IMR-90 (cell line): ENCODE data around the gene SDHA. TPM values are rescaled to one million over a fixed set of nuclear protein-coding genes. Genes with fewer than 3 reads are reported as not detected.
A peak's percentile ranks its signal among the peaks of the same experiment; 100 is the strongest.

Source experiments
- ATAC-seq: fragments of 200-7000 bp; cut with Tn5 transposase; 2 replicates; pipeline ENCODE4 v1.9.1; 2020; ENCODE audit warnings: low read depth, mild to moderate bottlenecking, moderate library complexity
- BruUV-seq: library from RNA; stranded (reverse); fragments of 400-500 nt; replicated peaks from 2 replicates; lab custom pipeline; 2021; lab: Mats Ljungman, UMichigan
- CTCF ChIA-PET: fragments of 300-600 bp; formaldehyde crosslinking; extraction: SDS; loops from one replicate; lab custom pipeline; 2021; ENCODE audit warnings: antibody characterized with exemption; lab: Yijun Ruan, JAX
- POLR2A ChIA-PET: fragments of 300-600 bp; sonication (Branson Sonifier 250); formaldehyde crosslinking; loops from one replicate; lab custom pipeline; 2022; ENCODE audit warnings: antibody characterized with exemption; ENCODE audit not compliant: unreplicated experiment; lab: Charles Lee
- DNase-seq: peaks from one replicate; pipeline ENCODE4 v3.0.0; 2013
- H2AFZ ChIP-seq: replicated peaks from 2 replicates; pipeline ENCODE3; 2013; ENCODE audit warnings: low read length, mild to moderate bottlenecking; ENCODE audit not compliant: poor library complexity
- H2AK5ac ChIP-seq: 2 replicates; pipeline ENCODE4 v1.6.1; 2013; ENCODE audit warnings: low read depth, low read length, inconsistent platforms
- H2AK9ac ChIP-seq: replicated peaks from 2 replicates; pipeline ENCODE3; 2013; ENCODE audit warnings: mild to moderate bottlenecking, low read depth, low read length, moderate library complexity; ENCODE audit not compliant: poor library complexity
- H2BK120ac ChIP-seq: 2 replicates; pipeline ENCODE4 v1.6.1; 2013; ENCODE audit warnings: low read depth, low read length, inconsistent platforms
- H2BK15ac ChIP-seq: 3 replicates; pipeline ENCODE4 v1.6.1; 2013; ENCODE audit warnings: low read depth, low read length, inconsistent platforms
- H2BK20ac ChIP-seq: 2 replicates; pipeline ENCODE4 v1.6.1; 2013; ENCODE audit warnings: low read depth, mild to moderate bottlenecking, inconsistent platforms, low read length, moderate library complexity
- H2BK5ac ChIP-seq: 2 replicates; pipeline ENCODE4 v1.6.1; 2013; ENCODE audit warnings: mild to moderate bottlenecking, low read depth, low read length, inconsistent platforms; ENCODE audit not compliant: poor library complexity, severe bottlenecking
- H3K14ac ChIP-seq: replicated peaks from 2 replicates; pipeline ENCODE4 v1.6.1; 2013; ENCODE audit warnings: low read depth, low read length, inconsistent platforms
- H3K18ac ChIP-seq: 2 replicates; pipeline ENCODE4 v1.6.1; 2013; ENCODE audit warnings: low read depth, low read length, control low read depth
- H3K23ac ChIP-seq: 2 replicates; pipeline ENCODE4 v1.6.1; 2013; ENCODE audit warnings: low read depth, low read length, inconsistent platforms
- H3K27ac ChIP-seq: 2 replicates; pipeline ENCODE4 v1.5.1; 2013; ENCODE audit warnings: mild to moderate bottlenecking, control low read depth, low read length; ENCODE audit not compliant: insufficient read depth
- H3K27me3 ChIP-seq: 2 replicates; pipeline ENCODE4 v1.6.1; 2013; ENCODE audit warnings: low read length; ENCODE audit not compliant: control insufficient read depth, insufficient read depth
- H3K36me3 ChIP-seq: 2 replicates; pipeline ENCODE4 v1.6.1; 2013; ENCODE audit warnings: low read length, mixed read lengths; ENCODE audit not compliant: control insufficient read depth, insufficient read depth
- H3K4ac ChIP-seq: 2 replicates; pipeline ENCODE4 v1.6.1; 2013; ENCODE audit warnings: low read depth, low read length, inconsistent platforms
- H3K4me1 ChIP-seq: 2 replicates; pipeline ENCODE4 v1.6.1; 2013; ENCODE audit warnings: low read length, mixed read lengths; ENCODE audit not compliant: control insufficient read depth, insufficient read depth
- H3K4me2 ChIP-seq: 2 replicates; pipeline ENCODE4 v1.6.1; 2013; ENCODE audit warnings: low read depth, mild to moderate bottlenecking, control low read depth, low read length, moderate library complexity
- H3K4me3 ChIP-seq: 2 replicates; pipeline ENCODE4 v1.5.1; 2013; ENCODE audit warnings: low read depth, mild to moderate bottlenecking, control low read depth, low read length, moderate library complexity; ENCODE audit not compliant: insufficient read depth
- H3K56ac ChIP-seq: 2 replicates; pipeline ENCODE4 v1.6.1; 2013; ENCODE audit warnings: low read length, inconsistent platforms; ENCODE audit not compliant: insufficient read depth; ENCODE audit errors: extremely low read depth
- H3K79me1 ChIP-seq, 2 experiments: 2 replicates each; pipeline ENCODE4 v1.6.1; 2013; ENCODE audit warnings: low read length in 2 of 2, inconsistent platforms in 1 of 2, low read depth in 1 of 2
- H3K9ac ChIP-seq: 2 replicates; pipeline ENCODE4 v1.6.1; 2013; ENCODE audit warnings: low read depth, low read length, control low read depth
- H3K9me1 ChIP-seq: 2 replicates; pipeline ENCODE4 v1.6.1; 2013; ENCODE audit warnings: low read length, inconsistent platforms; ENCODE audit not compliant: insufficient read depth
- H3K9me3 ChIP-seq: 2 replicates; pipeline ENCODE4 v1.6.1; 2013; ENCODE audit warnings: low read length; ENCODE audit not compliant: control insufficient read depth, insufficient read depth
- H4K20me1 ChIP-seq: 2 replicates; pipeline ENCODE4 v1.6.1; 2013; ENCODE audit warnings: low read length, inconsistent platforms; ENCODE audit not compliant: insufficient read depth
- H4K5ac ChIP-seq: 2 replicates; pipeline ENCODE4 v1.6.1; 2013; ENCODE audit warnings: mild to moderate bottlenecking, low read depth, low read length, control low read depth
- H4K8ac ChIP-seq, 2 experiments: 2 replicates each; pipeline ENCODE4 v1.6.1; 2013; ENCODE audit warnings: low read depth in 2 of 2, low read length in 2 of 2, control low read depth in 1 of 2, inconsistent platforms in 1 of 2
- H4K91ac ChIP-seq: 2 replicates; pipeline ENCODE4 v1.6.1; 2013; ENCODE audit warnings: low read depth, low read length, inconsistent platforms; ENCODE audit not compliant: insufficient read depth
- CHD1 ChIP-seq: IDR thresholded peaks from 2 replicates; pipeline ENCODE4 v1.6.1; 2012; ENCODE audit warnings: low read depth, low read length, improper control_type of control experiment
- MAZ ChIP-seq: IDR thresholded peaks from 2 replicates; pipeline ENCODE4 v1.6.1; 2012; ENCODE audit warnings: low read depth, mild to moderate bottlenecking, low read length, improper control_type of control experiment, moderate library complexity, borderline replicate concordance
- WGBS, 2 experiments: methylation state at CpG; one replicate each; pipeline versions ENCODE4 v1.1.5 to v1.1.7; 2013; ENCODE audit warnings: missing lambda C conversion rate in 2 of 2; ENCODE audit not compliant: insufficient read length in 1 of 2; ENCODE audit errors: extremely low coverage in 2 of 2; 5-methylcytosine and 5-hydroxymethylcytosine counted together
- dilution Hi-C: fragments of 300-500 bp; cut with HindIII; formaldehyde crosslinking; loops from one replicate; pipeline ENCODE4 v1.14.3; 2018; ENCODE audit warnings: low sequenced_read_pairs; ENCODE audit not compliant: unreplicated experiment
- in situ Hi-C: fragments of 300-500 bp; cut with MboI; formaldehyde crosslinking; loops from 3 replicates; pipeline ENCODE4 v1.14.3; 2019; ENCODE audit warnings: low sequenced_read_pairs, inconsistent platforms, mixed read lengths
- intact Hi-C: fragments of 100-400 bp; cut with micrococcal nuclease; formaldehyde crosslinking; loops from 2 replicates; pipeline ENCODE4 v1.10.0; 2022
- polyA plus RNA-seq, 3 experiments: library from polyadenylated mRNA; depleted of rRNA; stranded (reverse); fragments of >200 nt; gene quantifications; 2 replicates each; pipeline ENCODE4 v1.2.3, GENCODE V29; 2012; ENCODE audit warnings: low replicate concordance in 1 of 3
- total RNA-seq: library from RNA; depleted of rRNA; stranded (reverse); fragments of >200 nt; gene quantifications from 2 replicates; pipeline ENCODE4 v1.2.3, GENCODE V29; 2012

The SDHA gene
- total and polyA plus RNA-seq, 2 of the 4 experiments (the other 2 are of a cell fraction), result 105 to 121 TPM

GRCh38 chr5:218457-219291 lies 554 bp downstream of the SDHA start:
- WGBS, 2 experiments, result 0% methylated on average over 40 of the region's 73 CpGs; no CpG with 5 or more reads in 1 of the 2 experiments
- Histone ChIP-seq H3K4me3 (peak overlapping the region; percentile 89), H2AK9ac (peak overlapping the region; percentile 97), H3K79me1 (peaks cover 24 to 46% of the 10 kb centered on the region in 2 experiments; a peak in 3 of 4 replicates), H3K18ac (no peak overlapping the region; the same call in 1 of the 2 replicates), H3K4me2 (peak overlapping the region; percentile 95), H3K4ac (peak overlapping the region; percentile 84), H3K9ac (peak overlapping the region; percentile 92), H3K9me3 (no peaks in the 10 kb centered on the region), H2AFZ (peak overlapping the region; percentile 97), H3K9me1 (peaks cover 15% of the 10 kb centered on the region), H3K36me3 (peaks cover 4% of the 10 kb centered on the region), H2BK15ac (no peak overlapping the region), H4K91ac (peak overlapping the region; percentile 57; the same call in 1 of the 2 replicates), H2BK5ac (peak overlapping the region; percentile 72), H3K27ac (peak overlapping the region; percentile 62), H4K20me1 (peaks cover 45% of the 10 kb centered on the region), H3K23ac (peak overlapping the region; percentile 96), H4K8ac (peak overlapping the region in 1 of 2 experiments; percentile 73; a peak in 2 of 4 replicates), H3K14ac (peak overlapping the region; percentile 98), H2BK120ac (0 out of 2 replicates have a peak overlapping the region, but pooled peaks have one; percentile 8), H3K4me1 (peaks cover 11% of the 10 kb centered on the region), H3K56ac (peak overlapping the region; percentile 82; the same call in 1 of the 2 replicates), H2AK5ac (peak overlapping the region; percentile 24; the same call in 1 of the 2 replicates), H3K27me3 (no peaks in the 10 kb centered on the region), H2BK20ac (no peak overlapping the region), H4K5ac (no peak overlapping the region)
- no TSS peak for BruUV-seq
- in situ Hi-C loops (no loop called here), intact Hi-C loops (no loop called here), dilution Hi-C loops (no loop called here)
- peak; percentile 45; the same call in 1 of the 2 replicates for TF ChIP-seq MAZ
- no peak for TF ChIP-seq CHD1
- DNase-seq (peak; percentile 19), ATAC-seq (peak; percentile 41)
- CTCF ChIA-PET, result interaction anchor here (0.6 to 2.0 kb wide), 2 partner anchors 14 to 30 kb away, joined by 3 to 5 read pairs; no protein-coding TSS in a partner anchor
- POLR2A ChIA-PET, result interaction anchor here (0.6 kb wide), 3 partner anchors 10 to 683 kb away, joined by 3 to 6 read pairs (median 4); no protein-coding TSS in a partner anchor
